ENCODE data around the gene TTC22. TPM values are rescaled to one million over a fixed set of nuclear protein-coding genes. Genes with fewer than 3 reads are reported as not detected.

The TTC22 gene
- total RNA-seq, 1 experiment from 2014 or later = 0.10 TPM

DNA sequence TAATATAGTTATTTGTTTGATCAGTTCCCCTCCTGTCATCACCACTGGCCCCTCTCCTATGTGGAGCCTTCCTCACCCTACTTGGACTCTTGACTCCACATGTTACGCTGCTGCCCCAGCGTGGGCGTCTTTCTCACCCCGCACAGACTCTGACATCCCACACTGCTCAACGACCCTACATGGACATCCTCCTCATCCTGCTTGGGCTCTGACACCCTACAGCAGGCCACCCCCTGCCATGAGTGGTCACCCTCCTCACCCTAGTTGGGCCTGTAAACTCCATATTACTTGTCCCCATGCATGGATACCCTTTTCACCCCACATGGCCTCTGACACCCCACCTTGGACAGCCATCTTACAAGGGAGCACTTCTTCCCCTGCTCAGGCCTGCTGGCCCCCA, 64.4 kb downstream of the TTC22 start:
- intact Hi-C loops (cut with micrococcal nuclease; ENCODE audit: unreplicated experiment) = no loop called here
- Histone ChIP-seq H3K9me3 (ENCODE audit: control insufficient read depth, insufficient read depth, low read depth, low read length) (no peaks in the 10 kb centered on the region), H3K4me3 (ENCODE audit: low read depth in 2 of 2, low read length in 2 of 2) (no peak overlapping the region), H3K27me3 (ENCODE audit: control insufficient read depth, insufficient read depth, low read length) (no peaks in the 10 kb centered on the region), H3K4me1 (ENCODE audit: control insufficient read depth, insufficient read depth, low read length) (no peaks in the 10 kb centered on the region), H3K36me3 (ENCODE audit: control insufficient read depth, insufficient read depth, low read length) (peaks cover 16% of the 10 kb centered on the region; the same call in 1 of the 2 replicates), H3K27ac (ENCODE audit: low read length) (no peak overlapping the region)
- ATAC-seq (no peak), DNase-seq (ENCODE audit: low read depth, low spot score) (no peak)
- ChIA-PET POLR2A (no interaction called here), CTCF (no interaction called here)
- TF ChIP-seq TCF7L2 (IDR thresholded peaks at IDR 0.05; ENCODE audit: low read depth, low read length) (no peak), POLR2AphosphoS5 (IDR thresholded peaks at IDR 0.05; ENCODE audit: low read depth, low read length) (no peak), SIN3A (IDR thresholded peaks at IDR 0.05; ENCODE audit: borderline replicate concordance, insufficient read depth, low read depth, low read length) (no peak)
- TF ChIP-seq, protein P1, sequence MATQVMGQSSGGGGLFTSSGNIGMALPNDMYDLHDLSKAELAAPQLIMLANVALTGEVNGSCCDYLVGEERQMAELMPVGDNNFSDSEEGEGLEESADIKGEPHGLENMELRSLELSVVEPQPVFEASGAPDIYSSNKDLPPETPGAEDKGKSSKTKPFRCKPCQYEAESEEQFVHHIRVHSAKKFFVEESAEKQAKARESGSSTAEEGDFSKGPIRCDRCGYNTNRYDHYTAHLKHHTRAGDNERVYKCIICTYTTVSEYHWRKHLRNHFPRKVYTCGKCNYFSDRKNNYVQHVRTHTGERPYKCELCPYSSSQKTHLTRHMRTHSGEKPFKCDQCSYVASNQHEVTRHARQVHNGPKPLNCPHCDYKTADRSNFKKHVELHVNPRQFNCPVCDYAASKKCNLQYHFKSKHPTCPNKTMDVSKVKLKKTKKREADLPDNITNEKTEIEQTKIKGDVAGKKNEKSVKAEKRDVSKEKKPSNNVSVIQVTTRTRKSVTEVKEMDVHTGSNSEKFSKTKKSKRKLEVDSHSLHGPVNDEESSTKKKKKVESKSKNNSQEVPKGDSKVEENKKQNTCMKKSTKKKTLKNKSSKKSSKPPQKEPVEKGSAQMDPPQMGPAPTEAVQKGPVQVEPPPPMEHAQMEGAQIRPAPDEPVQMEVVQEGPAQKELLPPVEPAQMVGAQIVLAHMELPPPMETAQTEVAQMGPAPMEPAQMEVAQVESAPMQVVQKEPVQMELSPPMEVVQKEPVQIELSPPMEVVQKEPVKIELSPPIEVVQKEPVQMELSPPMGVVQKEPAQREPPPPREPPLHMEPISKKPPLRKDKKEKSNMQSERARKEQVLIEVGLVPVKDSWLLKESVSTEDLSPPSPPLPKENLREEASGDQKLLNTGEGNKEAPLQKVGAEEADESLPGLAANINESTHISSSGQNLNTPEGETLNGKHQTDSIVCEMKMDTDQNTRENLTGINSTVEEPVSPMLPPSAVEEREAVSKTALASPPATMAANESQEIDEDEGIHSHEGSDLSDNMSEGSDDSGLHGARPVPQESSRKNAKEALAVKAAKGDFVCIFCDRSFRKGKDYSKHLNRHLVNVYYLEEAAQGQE (IDR thresholded peaks at IDR 0.05; ENCODE audit: insufficient read depth in 1 of 2, low read depth in 2 of 2, low read length in 1 of 2) = no peak
- TF ChIP-seq, protein P2, sequence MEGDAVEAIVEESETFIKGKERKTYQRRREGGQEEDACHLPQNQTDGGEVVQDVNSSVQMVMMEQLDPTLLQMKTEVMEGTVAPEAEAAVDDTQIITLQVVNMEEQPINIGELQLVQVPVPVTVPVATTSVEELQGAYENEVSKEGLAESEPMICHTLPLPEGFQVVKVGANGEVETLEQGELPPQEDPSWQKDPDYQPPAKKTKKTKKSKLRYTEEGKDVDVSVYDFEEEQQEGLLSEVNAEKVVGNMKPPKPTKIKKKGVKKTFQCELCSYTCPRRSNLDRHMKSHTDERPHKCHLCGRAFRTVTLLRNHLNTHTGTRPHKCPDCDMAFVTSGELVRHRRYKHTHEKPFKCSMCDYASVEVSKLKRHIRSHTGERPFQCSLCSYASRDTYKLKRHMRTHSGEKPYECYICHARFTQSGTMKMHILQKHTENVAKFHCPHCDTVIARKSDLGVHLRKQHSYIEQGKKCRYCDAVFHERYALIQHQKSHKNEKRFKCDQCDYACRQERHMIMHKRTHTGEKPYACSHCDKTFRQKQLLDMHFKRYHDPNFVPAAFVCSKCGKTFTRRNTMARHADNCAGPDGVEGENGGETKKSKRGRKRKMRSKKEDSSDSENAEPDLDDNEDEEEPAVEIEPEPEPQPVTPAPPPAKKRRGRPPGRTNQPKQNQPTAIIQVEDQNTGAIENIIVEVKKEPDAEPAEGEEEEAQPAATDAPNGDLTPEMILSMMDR (IDR thresholded peaks at IDR 0.05) = no peak
- no TSS peak for BruUV-seq (replicated peaks)
- in situ Hi-C loops (cut with HindIII; ENCODE audit: low pct_unique_long_range_greater_than_20kb, low sequenced_read_pairs) = no loop called here

Other genes starting within 250 kb of the TTC22 start
- gene FAM151A, start 177.8 kb downstream of the TTC22 start, total RNA-seq (2021; ENCODE audit: unreplicated experiment) = not detected
- not detected for gene MROH7, start 159.5 kb downstream of the TTC22 start, total RNA-seq (2021; ENCODE audit: unreplicated experiment)
- 25.2 TPM for gene TTC4, start 85.5 kb downstream of the TTC22 start, total RNA-seq (2021; ENCODE audit: unreplicated experiment)
- 4.4 TPM for gene PARS2, start 36.8 kb downstream of the TTC22 start, total RNA-seq (2021; ENCODE audit: unreplicated experiment)
- 313 TPM for gene DHCR24, start 85.9 kb upstream of the TTC22 start, total RNA-seq (2021; ENCODE audit: unreplicated experiment)
- gene TMEM61, start 179.3 kb upstream of the TTC22 start, total RNA-seq (2021; ENCODE audit: unreplicated experiment) = not detected
- gene BSND, start 197.6 kb upstream of the TTC22 start, total RNA-seq (2021; ENCODE audit: unreplicated experiment) = not detected
- 0.26 TPM for gene PCSK9, start 238.2 kb upstream of the TTC22 start, total RNA-seq (2021; ENCODE audit: unreplicated experiment)

Data from Panc1 (cell line).